H1 (cell line): Measurements from ENCODE around the gene SMARCD2. TPM values are rescaled to one million over a fixed set of nuclear protein-coding genes. Genes with fewer than 3 reads are reported as not detected.

Experiments
- CTCF ChIA-PET: fragments of 300-600 bp; sonication (Branson Sonifier 250); formaldehyde crosslinking; loops from one replicate; lab custom pipeline; 2021; ENCODE audit not compliant: partially characterized antibody; lab: Charles Lee
- POLR2A ChIA-PET: fragments of 300-600 bp; sonication (Branson Sonifier 250); formaldehyde crosslinking; loops from one replicate; lab custom pipeline; 2021; ENCODE audit warnings: inconsistent platforms; ENCODE audit not compliant: partially characterized antibody; lab: Charles Lee
- DNase-seq, 2 experiments: peaks; one replicate each; pipeline versions ENCODE4 v3.0.0 to v3.0.0-alpha.2; 2010 to 2022; ENCODE audit warnings: low spot score in 2 of 2, low read depth in 1 of 2, mixed read lengths in 1 of 2
- FAIRE-seq: peaks from 2 replicates; lab custom pipeline; 2011; peaks lifted over from hg19 to GRCh38; lab: Jason Lieb, UNC
- H2AFZ ChIP-seq: 2 replicates; pipeline ENCODE4 v1.8.1; 2012; ENCODE audit warnings: low read length, inconsistent platforms
- H2AK5ac ChIP-seq: 2 replicates; pipeline ENCODE4 v1.6.1; 2013; ENCODE audit warnings: low read depth, low read length
- H2BK120ac ChIP-seq: replicated peaks from 2 replicates; pipeline ENCODE3; 2013; ENCODE audit warnings: low read depth, low read length, inconsistent platforms
- H2BK12ac ChIP-seq: 2 replicates; pipeline ENCODE4 v1.6.1; 2013; ENCODE audit warnings: low read depth, low read length
- H2BK15ac ChIP-seq: 2 replicates; pipeline ENCODE4 v1.6.1; 2013; ENCODE audit warnings: low read length
- H2BK20ac ChIP-seq: 2 replicates; pipeline ENCODE4 v1.6.1; 2013; ENCODE audit warnings: low read length
- H2BK5ac ChIP-seq: 2 replicates; pipeline ENCODE4 v1.6.1; 2013; ENCODE audit warnings: low read depth, low read length
- H3K14ac ChIP-seq: 2 replicates; pipeline ENCODE4 v1.6.1; 2013; ENCODE audit warnings: inconsistent platforms; ENCODE audit not compliant: insufficient read length
- H3K18ac ChIP-seq: 2 replicates; pipeline ENCODE4 v1.6.1; 2013; ENCODE audit warnings: low read length; ENCODE audit errors: extremely low read depth
- H3K23ac ChIP-seq: 2 replicates; pipeline ENCODE4 v1.6.1; 2013; ENCODE audit warnings: inconsistent platforms; ENCODE audit not compliant: insufficient read length
- H3K23me2 ChIP-seq: 2 replicates; pipeline ENCODE4 v1.6.1; 2013; ENCODE audit warnings: low read depth, low read length
- H3K27ac ChIP-seq: 2 replicates; pipeline ENCODE4 v1.6.1; 2011; ENCODE audit warnings: low read depth, low read length, inconsistent platforms
- H3K27me3 ChIP-seq, 4 experiments: replicated peaks in 1 of 4; 1 replicate in 1 of 4; 2 replicates in 3 of 4; pipeline versions ENCODE4 v1.6.1 to v1.8.1; 2011 to 2013; ENCODE audit warnings: low read length in 3 of 4, mild to moderate bottlenecking in 3 of 4, inconsistent platforms in 2 of 4, mixed read lengths in 2 of 4, moderate library complexity in 1 of 4; ENCODE audit not compliant: control insufficient read depth in 3 of 4, insufficient read depth in 3 of 4; ENCODE audit errors: extremely low read depth in 1 of 4
- H3K36me3 ChIP-seq, 4 experiments: 2 replicates each; pipeline versions ENCODE4 v1.6.1 to v1.8.1; 2011 to 2013; ENCODE audit warnings: mild to moderate bottlenecking in 4 of 4, low read length in 3 of 4, moderate library complexity in 2 of 4, control low read depth in 1 of 4, inconsistent platforms in 1 of 4; ENCODE audit not compliant: insufficient read depth in 4 of 4, control insufficient read depth in 2 of 4
- H3K4ac ChIP-seq: replicated peaks from 2 replicates; pipeline ENCODE3; 2013; ENCODE audit warnings: low read length, low read depth, mixed read lengths, inconsistent platforms; ENCODE audit not compliant: insufficient read length
- H3K4me1 ChIP-seq, 4 experiments: replicated peaks in 1 of 4; 1 replicate in 1 of 4; 2 replicates in 3 of 4; pipeline versions ENCODE4 v1.6.1 to v1.8.1; 2011 to 2013; ENCODE audit warnings: low read length in 3 of 4, inconsistent platforms in 2 of 4, mixed read lengths in 1 of 4; ENCODE audit not compliant: insufficient read depth in 4 of 4, control insufficient read depth in 3 of 4
- H3K4me2 ChIP-seq, 2 experiments: 2 replicates each; pipeline versions ENCODE4 v1.6.1 to v1.8.1; 2011 to 2013; ENCODE audit warnings: low read depth in 2 of 2, low read length in 2 of 2, control low read depth in 1 of 2, inconsistent platforms in 1 of 2, mild to moderate bottlenecking in 1 of 2; ENCODE audit not compliant: insufficient read depth in 1 of 2
- H3K4me3 ChIP-seq, 4 experiments: fragments of 200-600, 300-600 bp in 1 of 4; sonication (generic), shearing (Covaris generic), sonication (Bioruptor Twin) in 1 of 4; 2 replicates each; pipeline versions ENCODE4 v1.5.1 to v1.8.1; 2011 to 2016; ENCODE audit warnings: low read length in 4 of 4, low read depth in 3 of 4, control low read depth in 2 of 4, inconsistent platforms in 2 of 4, mild to moderate bottlenecking in 2 of 4, mixed read lengths in 1 of 4, moderate library complexity in 1 of 4; ENCODE audit not compliant: insufficient read depth in 2 of 4; ENCODE audit errors: extremely low read depth in 1 of 4
- H3K56ac ChIP-seq: replicated peaks from 2 replicates; pipeline ENCODE3; 2013; ENCODE audit warnings: low read depth, mild to moderate bottlenecking, mixed read lengths, low read length, inconsistent platforms; ENCODE audit not compliant: insufficient read length
- H3K79me1 ChIP-seq: 2 replicates; pipeline ENCODE4 v1.6.1; 2013; ENCODE audit warnings: low read depth, low read length, control low read depth
- H3K79me2 ChIP-seq, 2 experiments: 2 replicates each; pipeline versions ENCODE4 v1.6.1 to v1.8.1; 2012 to 2013; ENCODE audit warnings: low read length in 2 of 2, mild to moderate bottlenecking in 2 of 2, inconsistent platforms in 1 of 2; ENCODE audit not compliant: insufficient read depth in 2 of 2, control insufficient read depth in 1 of 2
- H3K9ac ChIP-seq, 4 experiments: replicated peaks in 1 of 4; 1 replicate in 1 of 4; 2 replicates in 3 of 4; pipeline versions ENCODE4 v1.6.1 to v1.8.1; 2011 to 2013; ENCODE audit warnings: low read depth in 3 of 4, low read length in 3 of 4, control low read depth in 2 of 4, mild to moderate bottlenecking in 2 of 4, moderate library complexity in 2 of 4, inconsistent platforms in 1 of 4; ENCODE audit errors: extremely low read depth in 1 of 4
- H3K9me3 ChIP-seq, 2 experiments: 2 replicates each; pipeline versions ENCODE4 v1.6.1 to v1.8.1; 2012 to 2013; ENCODE audit warnings: mild to moderate bottlenecking in 2 of 2, moderate library complexity in 2 of 2, control low read depth in 1 of 2, inconsistent platforms in 1 of 2, low read depth in 1 of 2, low read length in 1 of 2, mixed read lengths in 1 of 2; ENCODE audit not compliant: insufficient read depth in 2 of 2
- H4K20me1 ChIP-seq, 2 experiments: replicated peaks in 1 of 2; 2 replicates each; pipeline versions ENCODE3 to v1.8.1; 2011 to 2013; ENCODE audit warnings: inconsistent platforms in 2 of 2, low read length in 2 of 2, mild to moderate bottlenecking in 1 of 2; ENCODE audit not compliant: insufficient read depth in 2 of 2, control insufficient read depth in 1 of 2
- H4K5ac ChIP-seq: 2 replicates; pipeline ENCODE4 v1.6.1; 2013; ENCODE audit warnings: low read length, low read depth, mixed read lengths, inconsistent platforms; ENCODE audit not compliant: insufficient read length
- H4K8ac ChIP-seq: 2 replicates; pipeline ENCODE4 v1.8.0; 2013; ENCODE audit warnings: mild to moderate bottlenecking, moderate library complexity, low read length, inconsistent platforms; ENCODE audit not compliant: insufficient read depth; ENCODE audit errors: extremely low read depth
- H4K91ac ChIP-seq: replicated peaks from 2 replicates; pipeline ENCODE3; 2013; ENCODE audit warnings: low read length, mixed read lengths, inconsistent platforms; ENCODE audit not compliant: insufficient read length
- CHD2 ChIP-seq: IDR thresholded peaks from 2 replicates; pipeline ENCODE4 v1.6.1; 2012; ENCODE audit warnings: low read length, improper control_type of control experiment
- CTCF ChIP-seq, 3 experiments: IDR thresholded peaks; 1 replicate in 2 of 3; 2 replicates in 1 of 3; pipeline versions ENCODE4 v1.5.1 to v1.6.1; 2011; ENCODE audit warnings: low read length in 3 of 3, mild to moderate bottlenecking in 3 of 3, inconsistent platforms in 2 of 3, low read depth in 1 of 3, moderate library complexity in 1 of 3; ENCODE audit not compliant: insufficient read depth in 1 of 3; ENCODE audit errors: control extremely low read depth in 1 of 3
- FOSL1 ChIP-seq: IDR thresholded peaks from 2 replicates; pipeline ENCODE4 v1.6.1; 2011; ENCODE audit warnings: mild to moderate bottlenecking, low read depth, low read length, moderate library complexity; ENCODE audit not compliant: insufficient read depth
- KDM4A ChIP-seq: IDR thresholded peaks from one replicate; pipeline ENCODE4 v1.7.1; 2012; ENCODE audit warnings: low read depth, mild to moderate bottlenecking, moderate library complexity, low read length, inconsistent platforms; ENCODE audit not compliant: severe bottlenecking
- NRF1 ChIP-seq: IDR thresholded peaks from 2 replicates; pipeline ENCODE4 v1.6.1; 2011; ENCODE audit warnings: mild to moderate bottlenecking, low read depth, low read length, improper control_type of control experiment
- TEAD4 ChIP-seq: IDR thresholded peaks from 2 replicates; pipeline ENCODE4 v1.6.1; 2012; ENCODE audit warnings: low read depth, low read length, inconsistent platforms, mixed read lengths
- WGBS, 2 experiments: shearing (Covaris generic) in 1 of 2; methylation state at CpG; one replicate each; pipeline versions ENCODE4 v1.1.6 to v1.1.7; 2013 to 2015; ENCODE audit warnings: low lambda C conversion rate in 2 of 2, mixed read lengths in 2 of 2, inconsistent platforms in 1 of 2, low coverage in 1 of 2, missing lambda C conversion rate in 1 of 2; ENCODE audit not compliant: insufficient replicate concordance in 2 of 2, insufficient coverage in 1 of 2, insufficient read length in 1 of 2; ENCODE audit errors: extremely low coverage in 1 of 2, missing lambda C conversion rate in 1 of 2; 5-methylcytosine and 5-hydroxymethylcytosine counted together
- polyA plus RNA-seq, 7 experiments: library from polyadenylated mRNA; depleted of rRNA in 3 of 7; stranded (reverse) in 5 of 7; unstranded in 2 of 7; fragments of >200 nt in 5 of 7; fragments of 200-250 nt in 2 of 7; gene quantifications; 1 replicate in 5 of 7; 2 replicates in 1 of 7; 4 replicates in 1 of 7; pipeline versions ENCODE4 v1.2.1 to v1.2.3, GENCODE V29; 2011 to 2013; ENCODE audit warnings: missing spikeins in 2 of 7, mixed read lengths in 2 of 7
- total RNA-seq: library from RNA; stranded (reverse); fragmentation: NEBNext Ultra II Directional; extraction: Animal tissue kit (Norgen Biotek cat#: 25700); gene quantifications from 2 replicates; pipeline ENCODE4 v1.2.1, GENCODE V29; 2021

The SMARCD2 gene
- total and polyA plus RNA-seq, 2 of the 8 experiments (the other 6 are each of a cell fraction or from before 2014, with no cell fraction given) = 90.0 to 92.2 TPM

GRCh38 chr17:63831505-63831904 is 11.0 kb downstream of the SMARCD2 start:
- Histone ChIP-seq H3K23ac (no peak overlapping the region), H3K9me3 (no peaks in the 10 kb centered on the region), H4K8ac (no peak overlapping the region), H2BK12ac (no peak overlapping the region), H3K56ac (no peak overlapping the region), H3K4me3 (no peak overlapping the region), H3K4me1 (peaks cover 0 to 3% (median 0%) of the 10 kb centered on the region in 4 experiments; a peak in 1 of 7 replicates), H3K27me3 (no peaks in the 10 kb centered on the region), H3K4me2 (no peak overlapping the region), H2AK5ac (no peak overlapping the region), H3K18ac (no peak overlapping the region), H2BK15ac (no peak overlapping the region), H3K36me3 (peaks cover 40 to 65% (median 59%) of the 10 kb centered on the region in 4 experiments), H3K14ac (no peak overlapping the region), H3K27ac (no peak overlapping the region), H3K23me2 (peaks cover 4% of the 10 kb centered on the region), H3K79me2 (peaks cover 0 to 24% of the 10 kb centered on the region in 2 experiments; a peak in 3 of 4 replicates), H2AFZ (no peak overlapping the region), H2BK20ac (no peak overlapping the region), H3K4ac (no peak overlapping the region), H4K5ac (no peak overlapping the region), H2BK5ac (no peak overlapping the region), H2BK120ac (no peak overlapping the region), H3K9ac (no peak overlapping the region), H3K79me1 (peaks cover 9% of the 10 kb centered on the region; the same call in 1 of the 2 replicates), H4K20me1 (peaks cover 2 to 25% of the 10 kb centered on the region in 2 experiments), H4K91ac (no peak overlapping the region)
- no peak for FAIRE-seq
- CTCF ChIA-PET = interaction anchor here (1.0 to 5.2 kb wide), 7 partner anchors 8 to 35 kb away, joined by 3 to 61 read pairs (median 3); no protein-coding TSS in a partner anchor
- no peak for DNase-seq
- WGBS, 2 experiments = 92% methylated on average over 8 of the region's 8 CpGs; no CpG with 5 or more reads in 1 of the 2 experiments
- TF ChIP-seq KDM4A (no peak), FOSL1 (no peak), CHD2 (no peak), NRF1 (no peak), TEAD4 (no peak), CTCF (IDR thresholded peaks at IDR 0.05; ENCODE audit: control extremely low read depth in 1 of 3, insufficient read depth in 1 of 3, low read depth in 1 of 3, low read length in 3 of 3) (no peak)
- POLR2A ChIA-PET = interaction anchor here (0.9 to 32.3 kb wide), 9 partner anchors 0 to 89 kb away, joined by 3 to 593 read pairs (median 4); partner anchors contain the start of genes CCDC47, DDX42, FTSJ3 and PSMC5
